ENCODE results near the gene UQCRH. TPM values are rescaled to one million over a fixed set of nuclear protein-coding genes. Genes with fewer than 3 reads are reported as not detected.

Gene UQCRH
- total RNA-seq: 258 and 268 TPM in 2 replicates

GRCh38 chr1:46303038-46303871, at the start of gene UQCRH, which contains the start of gene LRRC41:
Gene UQCRH (plus strand): TSS chr1:46303698. CDS start chr1:46303767, 69 bp downstream.
Gene LRRC41 (minus strand): TSS chr1:46303616. CDS start chr1:46303322, 294 bp downstream.
- H3K27ac Mint-ChIP-seq: peak within 1 kb of the TSS; percentile 99
- intact Hi-C loops (cut with micrococcal nuclease): loop anchor here (1.0 to 5.0 kb wide), 7 partner anchors 37 to 811 kb away; partner anchors contain the start of genes EFCAB14, MAST2, NSUN4 and RAD54L
- peak; percentile 92 for DNase-seq (ENCODE audit: low spot score)
- H3K4me1 Mint-ChIP-seq (ENCODE audit: low read depth): peaks cover 35% of the 10 kb centered on the region
- no peaks in the 10 kb centered on the region for H3K9me3 Mint-ChIP-seq
- peak within 1 kb of the TSS; percentile 100 for H3K4me3 Mint-ChIP-seq
- H3K36me3 Mint-ChIP-seq (ENCODE audit: low read depth): peaks cover 19% of the 10 kb centered on the region
- no peaks in the 10 kb centered on the region for H3K27me3 Mint-ChIP-seq (ENCODE audit: insufficient read depth)

GRCh38 chr1:46254668-46255067, 48.8 kb upstream of the UQCRH start:
- DNase-seq (ENCODE audit: low spot score): no peak
- intact Hi-C loops (cut with micrococcal nuclease): no loop called here
- Mint-ChIP-seq H3K27ac (no peak overlapping the region), H3K36me3 (ENCODE audit: low read depth) (peaks cover 43% of the 10 kb centered on the region), H3K27me3 (ENCODE audit: insufficient read depth) (no peaks in the 10 kb centered on the region), H3K9me3 (no peaks in the 10 kb centered on the region), H3K4me3 (no peak overlapping the region), H3K4me1 (ENCODE audit: low read depth) (peaks cover 22% of the 10 kb centered on the region)

- peaks cover 18% of the 10 kb centered on the region for H3K4me1 Mint-ChIP-seq (ENCODE audit: low read depth)
- no peak overlapping the region for H3K27ac Mint-ChIP-seq
- no peaks in the 10 kb centered on the region for H3K27me3 Mint-ChIP-seq (ENCODE audit: insufficient read depth)
- intact Hi-C loops (cut with micrococcal nuclease): no loop called here
- peaks cover 50% of the 10 kb centered on the region for H3K36me3 Mint-ChIP-seq (ENCODE audit: low read depth)
- no peak for DNase-seq (ENCODE audit: low spot score)
- H3K4me3 Mint-ChIP-seq: no peak overlapping the region
- no peaks in the 10 kb centered on the region for H3K9me3 Mint-ChIP-seq
Observed at GRCh38 chr1:46256523-46256922, 47.0 kb upstream of the UQCRH start.

GRCh38 chr1:46262508-46262907, 41.0 kb upstream of the UQCRH start:
- peaks cover 46% of the 10 kb centered on the region for H3K36me3 Mint-ChIP-seq (ENCODE audit: low read depth)
- H3K27me3 Mint-ChIP-seq (ENCODE audit: insufficient read depth): no peaks in the 10 kb centered on the region
- no peaks in the 10 kb centered on the region for H3K9me3 Mint-ChIP-seq
- no peak overlapping the region for H3K27ac Mint-ChIP-seq
- H3K4me3 Mint-ChIP-seq: no peak overlapping the region
- H3K4me1 Mint-ChIP-seq (ENCODE audit: low read depth): peaks cover 2% of the 10 kb centered on the region
- intact Hi-C loops (cut with micrococcal nuclease): no loop called here
- DNase-seq (ENCODE audit: low spot score): no peak

GRCh38 chr1:46263146-46263545, 40.4 kb upstream of the UQCRH start:
- no peaks in the 10 kb centered on the region for H3K9me3 Mint-ChIP-seq
- H3K4me3 Mint-ChIP-seq: no peak overlapping the region
- H3K27me3 Mint-ChIP-seq (ENCODE audit: insufficient read depth): no peaks in the 10 kb centered on the region
- no peak for DNase-seq (ENCODE audit: low spot score)
- peaks cover 45% of the 10 kb centered on the region for H3K36me3 Mint-ChIP-seq (ENCODE audit: low read depth)
- intact Hi-C loops (cut with micrococcal nuclease): no loop called here
- H3K4me1 Mint-ChIP-seq (ENCODE audit: low read depth): no peaks in the 10 kb centered on the region
- peak overlapping the region; percentile 46 for H3K27ac Mint-ChIP-seq

GRCh38 chr1:46268578-46268977, 34.9 kb upstream of the UQCRH start:
- DNase-seq (ENCODE audit: low spot score): no peak
- peaks cover 36% of the 10 kb centered on the region for H3K36me3 Mint-ChIP-seq (ENCODE audit: low read depth)
- H3K9me3 Mint-ChIP-seq: no peaks in the 10 kb centered on the region
- no peak overlapping the region for H3K4me3 Mint-ChIP-seq
- H3K27ac Mint-ChIP-seq: no peak overlapping the region
- intact Hi-C loops (cut with micrococcal nuclease): no loop called here
- no peaks in the 10 kb centered on the region for H3K27me3 Mint-ChIP-seq (ENCODE audit: insufficient read depth)
- H3K4me1 Mint-ChIP-seq (ENCODE audit: low read depth): no peaks in the 10 kb centered on the region

- H3K36me3 Mint-ChIP-seq (ENCODE audit: low read depth): peaks cover 37% of the 10 kb centered on the region
- H3K9me3 Mint-ChIP-seq: no peaks in the 10 kb centered on the region
- DNase-seq (ENCODE audit: low spot score): no peak
- H3K27me3 Mint-ChIP-seq (ENCODE audit: insufficient read depth): no peaks in the 10 kb centered on the region
- intact Hi-C loops (cut with micrococcal nuclease): no loop called here
- no peak overlapping the region for H3K4me3 Mint-ChIP-seq
- H3K27ac Mint-ChIP-seq: peak overlapping the region; percentile 7
- H3K4me1 Mint-ChIP-seq (ENCODE audit: low read depth): no peaks in the 10 kb centered on the region
Observed at GRCh38 chr1:46274225-46275029, 29.1 kb upstream of the UQCRH start.

GRCh38 chr1:46275030-46275337, 28.5 kb upstream of the UQCRH start:
- Mint-ChIP-seq H3K4me3 (no peak overlapping the region), H3K27me3 (ENCODE audit: insufficient read depth) (no peaks in the 10 kb centered on the region), H3K9me3 (no peaks in the 10 kb centered on the region), H3K36me3 (ENCODE audit: low read depth) (peaks cover 35% of the 10 kb centered on the region), H3K4me1 (ENCODE audit: low read depth) (no peaks in the 10 kb centered on the region), H3K27ac (peak overlapping the region; percentile 7)
- DNase-seq (ENCODE audit: low spot score): no peak
- intact Hi-C loops (cut with micrococcal nuclease): no loop called here

GRCh38 chr1:46277658-46278373, 25.7 kb upstream of the UQCRH start:
- H3K4me3 Mint-ChIP-seq: no peak overlapping the region
- no peak for DNase-seq (ENCODE audit: low spot score)

GRCh38 chr1:46278807-46279206, 24.7 kb upstream of the UQCRH start:
- H3K36me3 Mint-ChIP-seq (ENCODE audit: low read depth): peaks cover 51% of the 10 kb centered on the region

More at GRCh38 chr1:46277658-46278373, 25.7 kb upstream of the UQCRH start:
- H3K27me3 Mint-ChIP-seq (ENCODE audit: insufficient read depth): no peaks in the 10 kb centered on the region
- no peaks in the 10 kb centered on the region for H3K9me3 Mint-ChIP-seq
- peaks cover 47% of the 10 kb centered on the region for H3K36me3 Mint-ChIP-seq (ENCODE audit: low read depth)
- intact Hi-C loops (cut with micrococcal nuclease): no loop called here
- H3K27ac Mint-ChIP-seq: no peak overlapping the region
- no peaks in the 10 kb centered on the region for H3K4me1 Mint-ChIP-seq (ENCODE audit: low read depth)

GRCh38 chr1:46280092-46280491, 23.4 kb upstream of the UQCRH start:
- no peaks in the 10 kb centered on the region for H3K27me3 Mint-ChIP-seq (ENCODE audit: insufficient read depth)
- H3K4me3 Mint-ChIP-seq: no peak overlapping the region
- H3K9me3 Mint-ChIP-seq: no peaks in the 10 kb centered on the region
- DNase-seq (ENCODE audit: low spot score): no peak
- H3K27ac Mint-ChIP-seq: no peak overlapping the region
- H3K36me3 Mint-ChIP-seq (ENCODE audit: low read depth): peaks cover 56% of the 10 kb centered on the region
- intact Hi-C loops (cut with micrococcal nuclease): no loop called here
- H3K4me1 Mint-ChIP-seq (ENCODE audit: low read depth): peaks cover 3% of the 10 kb centered on the region

More at GRCh38 chr1:46278807-46279206, 24.7 kb upstream of the UQCRH start:
- Mint-ChIP-seq H3K4me3 (no peak overlapping the region), H3K9me3 (no peaks in the 10 kb centered on the region), H3K27ac (no peak overlapping the region), H3K4me1 (ENCODE audit: low read depth) (no peaks in the 10 kb centered on the region), H3K27me3 (ENCODE audit: insufficient read depth) (no peaks in the 10 kb centered on the region)
- DNase-seq (ENCODE audit: low spot score): no peak
- intact Hi-C loops (cut with micrococcal nuclease): no loop called here

GRCh38 chr1:46281021-46281420, 22.5 kb upstream of the UQCRH start:
- intact Hi-C loops (cut with micrococcal nuclease): no loop called here
- Mint-ChIP-seq H3K9me3 (no peaks in the 10 kb centered on the region), H3K36me3 (ENCODE audit: low read depth) (peaks cover 49% of the 10 kb centered on the region), H3K4me1 (ENCODE audit: low read depth) (peaks cover 6% of the 10 kb centered on the region), H3K27ac (no peak overlapping the region), H3K27me3 (ENCODE audit: insufficient read depth) (no peaks in the 10 kb centered on the region), H3K4me3 (no peak overlapping the region)
- DNase-seq (ENCODE audit: low spot score): no peak
